Vagina (tissue), 2 donors: ENCODE results near the gene HDAC11.

Experiments
- POLR2A ChIP-seq, 2 donors: fragments of 450-650 bp; IDR thresholded peaks; one replicate each; pipeline ENCODE4 v1.6.1; 2017; ENCODE audit warnings: antibody characterized with exemption in 2 of 2, mild to moderate bottlenecking in 2 of 2, moderate library complexity in 2 of 2
- POLR2AphosphoS5 ChIP-seq, 2 donors: sonication (generic); formaldehyde crosslinking; IDR thresholded peaks; one replicate each; pipeline ENCODE4 v1.9.0; 2017; ENCODE audit warnings: antibody characterized with exemption in 2 of 2, mild to moderate bottlenecking in 2 of 2, low read depth in 1 of 2; ENCODE audit not compliant: insufficient read depth in 1 of 2
- TF ChIP-seq, protein P1 (sequence below), 3 experiments: fragments of 450-650 bp in 2 of 3; fragments of 200-600 bp in 1 of 3; sonication (generic) in 1 of 3; IDR thresholded peaks; one replicate each; pipeline ENCODE4 v1.5.1; 2017 to 2019; ENCODE audit warnings: antibody characterized with exemption in 3 of 3, mild to moderate bottlenecking in 2 of 3, moderate library complexity in 2 of 3

- TF ChIP-seq, protein P1, sequence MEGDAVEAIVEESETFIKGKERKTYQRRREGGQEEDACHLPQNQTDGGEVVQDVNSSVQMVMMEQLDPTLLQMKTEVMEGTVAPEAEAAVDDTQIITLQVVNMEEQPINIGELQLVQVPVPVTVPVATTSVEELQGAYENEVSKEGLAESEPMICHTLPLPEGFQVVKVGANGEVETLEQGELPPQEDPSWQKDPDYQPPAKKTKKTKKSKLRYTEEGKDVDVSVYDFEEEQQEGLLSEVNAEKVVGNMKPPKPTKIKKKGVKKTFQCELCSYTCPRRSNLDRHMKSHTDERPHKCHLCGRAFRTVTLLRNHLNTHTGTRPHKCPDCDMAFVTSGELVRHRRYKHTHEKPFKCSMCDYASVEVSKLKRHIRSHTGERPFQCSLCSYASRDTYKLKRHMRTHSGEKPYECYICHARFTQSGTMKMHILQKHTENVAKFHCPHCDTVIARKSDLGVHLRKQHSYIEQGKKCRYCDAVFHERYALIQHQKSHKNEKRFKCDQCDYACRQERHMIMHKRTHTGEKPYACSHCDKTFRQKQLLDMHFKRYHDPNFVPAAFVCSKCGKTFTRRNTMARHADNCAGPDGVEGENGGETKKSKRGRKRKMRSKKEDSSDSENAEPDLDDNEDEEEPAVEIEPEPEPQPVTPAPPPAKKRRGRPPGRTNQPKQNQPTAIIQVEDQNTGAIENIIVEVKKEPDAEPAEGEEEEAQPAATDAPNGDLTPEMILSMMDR (IDR thresholded peaks at IDR 0.05) = no peak
- TF ChIP-seq POLR2AphosphoS5 (IDR thresholded peaks at IDR 0.05; ENCODE audit: insufficient read depth in 1 of 2, low read depth in 1 of 2) = no peak
- TF ChIP-seq POLR2A (IDR thresholded peaks at IDR 0.05) = no peak
Measured at GRCh38 chr3:13537244-13537908, 57.3 kb downstream of the HDAC11 start.
